Neural cell (in vitro differentiated cells): ENCODE data around the gene PLA2G3.

Source experiments
- EP300 ChIP-seq: fragments of 450-650 bp; conservative IDR thresholded peaks from 2 replicates; pipeline ENCODE4 v1.6.1; 2014; ENCODE audit warnings: antibody characterized with exemption, mild to moderate bottlenecking, moderate library complexity; ENCODE audit not compliant: poor library complexity, severe bottlenecking
- EZH2 ChIP-seq: fragments of 200-600, 300-800 bp; shearing (Covaris generic), sonication (generic); IDR thresholded peaks from 2 replicates; pipeline ENCODE4 v1.6.1; 2014; ENCODE audit warnings: antibody characterized with exemption, low read length, borderline replicate concordance, mild to moderate bottlenecking; ENCODE audit not compliant: insufficient read depth, poor library complexity, severe bottlenecking
- POLR2AphosphoS5 ChIP-seq: IDR thresholded peaks from 2 replicates; pipeline ENCODE4 v1.6.1; 2012
- RAD21 ChIP-seq: fragments of 450-650 bp; conservative IDR thresholded peaks from 2 replicates; pipeline ENCODE4 v1.6.1; 2014; ENCODE audit warnings: antibody characterized with exemption, mild to moderate bottlenecking, moderate library complexity
- TF ChIP-seq, protein P1 (sequence below): fragments of 450-650 bp; IDR thresholded peaks from 2 replicates; pipeline ENCODE4 v1.5.1; 2014; ENCODE audit warnings: antibody characterized with exemption, mild to moderate bottlenecking, moderate library complexity; ENCODE audit not compliant: poor library complexity, severe bottlenecking
- TF ChIP-seq, protein P2 (sequence below): IDR thresholded peaks from 2 replicates; pipeline ENCODE4 v1.6.1; 2012; ENCODE audit warnings: borderline replicate concordance

DNA sequence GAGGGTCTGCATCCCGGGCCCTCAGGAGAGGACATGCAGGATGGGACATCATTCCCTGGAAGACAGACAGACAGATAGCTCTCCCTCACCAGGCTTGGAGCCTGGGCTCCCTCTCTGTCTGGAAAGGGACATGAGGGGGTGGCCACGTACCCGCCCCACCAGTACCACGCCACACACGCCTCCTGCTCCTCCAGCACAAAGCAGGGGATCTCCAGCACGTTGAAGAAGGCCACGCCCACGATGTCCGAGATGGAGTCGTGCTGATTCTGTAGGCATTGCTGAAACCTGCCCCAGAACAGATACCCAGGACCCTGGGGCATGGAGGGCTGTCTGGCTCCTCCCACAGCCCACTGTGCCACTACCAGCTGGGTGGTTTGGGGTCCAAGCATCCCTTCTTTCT is 2.2 kb downstream of the PLA2G3 start:
- TF ChIP-seq, protein P1, sequence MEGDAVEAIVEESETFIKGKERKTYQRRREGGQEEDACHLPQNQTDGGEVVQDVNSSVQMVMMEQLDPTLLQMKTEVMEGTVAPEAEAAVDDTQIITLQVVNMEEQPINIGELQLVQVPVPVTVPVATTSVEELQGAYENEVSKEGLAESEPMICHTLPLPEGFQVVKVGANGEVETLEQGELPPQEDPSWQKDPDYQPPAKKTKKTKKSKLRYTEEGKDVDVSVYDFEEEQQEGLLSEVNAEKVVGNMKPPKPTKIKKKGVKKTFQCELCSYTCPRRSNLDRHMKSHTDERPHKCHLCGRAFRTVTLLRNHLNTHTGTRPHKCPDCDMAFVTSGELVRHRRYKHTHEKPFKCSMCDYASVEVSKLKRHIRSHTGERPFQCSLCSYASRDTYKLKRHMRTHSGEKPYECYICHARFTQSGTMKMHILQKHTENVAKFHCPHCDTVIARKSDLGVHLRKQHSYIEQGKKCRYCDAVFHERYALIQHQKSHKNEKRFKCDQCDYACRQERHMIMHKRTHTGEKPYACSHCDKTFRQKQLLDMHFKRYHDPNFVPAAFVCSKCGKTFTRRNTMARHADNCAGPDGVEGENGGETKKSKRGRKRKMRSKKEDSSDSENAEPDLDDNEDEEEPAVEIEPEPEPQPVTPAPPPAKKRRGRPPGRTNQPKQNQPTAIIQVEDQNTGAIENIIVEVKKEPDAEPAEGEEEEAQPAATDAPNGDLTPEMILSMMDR: no peak
- no peak for TF ChIP-seq POLR2AphosphoS5
- TF ChIP-seq, protein P2, sequence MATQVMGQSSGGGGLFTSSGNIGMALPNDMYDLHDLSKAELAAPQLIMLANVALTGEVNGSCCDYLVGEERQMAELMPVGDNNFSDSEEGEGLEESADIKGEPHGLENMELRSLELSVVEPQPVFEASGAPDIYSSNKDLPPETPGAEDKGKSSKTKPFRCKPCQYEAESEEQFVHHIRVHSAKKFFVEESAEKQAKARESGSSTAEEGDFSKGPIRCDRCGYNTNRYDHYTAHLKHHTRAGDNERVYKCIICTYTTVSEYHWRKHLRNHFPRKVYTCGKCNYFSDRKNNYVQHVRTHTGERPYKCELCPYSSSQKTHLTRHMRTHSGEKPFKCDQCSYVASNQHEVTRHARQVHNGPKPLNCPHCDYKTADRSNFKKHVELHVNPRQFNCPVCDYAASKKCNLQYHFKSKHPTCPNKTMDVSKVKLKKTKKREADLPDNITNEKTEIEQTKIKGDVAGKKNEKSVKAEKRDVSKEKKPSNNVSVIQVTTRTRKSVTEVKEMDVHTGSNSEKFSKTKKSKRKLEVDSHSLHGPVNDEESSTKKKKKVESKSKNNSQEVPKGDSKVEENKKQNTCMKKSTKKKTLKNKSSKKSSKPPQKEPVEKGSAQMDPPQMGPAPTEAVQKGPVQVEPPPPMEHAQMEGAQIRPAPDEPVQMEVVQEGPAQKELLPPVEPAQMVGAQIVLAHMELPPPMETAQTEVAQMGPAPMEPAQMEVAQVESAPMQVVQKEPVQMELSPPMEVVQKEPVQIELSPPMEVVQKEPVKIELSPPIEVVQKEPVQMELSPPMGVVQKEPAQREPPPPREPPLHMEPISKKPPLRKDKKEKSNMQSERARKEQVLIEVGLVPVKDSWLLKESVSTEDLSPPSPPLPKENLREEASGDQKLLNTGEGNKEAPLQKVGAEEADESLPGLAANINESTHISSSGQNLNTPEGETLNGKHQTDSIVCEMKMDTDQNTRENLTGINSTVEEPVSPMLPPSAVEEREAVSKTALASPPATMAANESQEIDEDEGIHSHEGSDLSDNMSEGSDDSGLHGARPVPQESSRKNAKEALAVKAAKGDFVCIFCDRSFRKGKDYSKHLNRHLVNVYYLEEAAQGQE: no peak
- TF ChIP-seq EZH2: no peak
- no peak for TF ChIP-seq RAD21
- TF ChIP-seq EP300: no peak
